Measurements from ENCODE around the gene PNPT1. TPM values are rescaled to one million over a fixed set of nuclear protein-coding genes. Genes with fewer than 3 reads are reported as not detected.

The PNPT1 gene
- total and polyA plus RNA-seq, 12 donors: 10.1 to 29.1 (median 24.0) TPM

DNA sequence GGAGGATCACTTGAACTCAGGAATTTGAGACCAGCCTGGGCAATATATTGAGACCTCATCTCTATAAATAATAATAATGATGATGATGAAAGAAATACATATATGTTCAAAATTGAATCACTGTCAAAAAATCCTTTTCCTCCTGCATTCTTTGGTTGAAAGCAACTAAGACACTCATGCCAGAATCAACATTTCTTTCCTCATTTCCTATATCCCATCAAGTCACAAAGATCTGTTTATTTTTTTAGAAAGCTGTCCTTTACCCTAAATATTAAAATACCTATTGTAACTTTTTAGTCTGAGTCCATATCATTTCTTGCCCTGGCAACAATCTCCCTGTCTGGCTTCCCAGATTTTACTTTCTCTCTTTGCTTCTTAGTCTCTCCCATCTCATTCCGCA lies 44.4 kb downstream of the PNPT1 start:
- Histone ChIP-seq H3K9me3 (no peaks in the 10 kb centered on the region), H3K27ac (no peak overlapping the region), H3K27me3 (no peaks in the 10 kb centered on the region), H3K36me3 (peaks cover 0 to 83% (median 21%) of the 10 kb centered on the region in 9 donors), H3K4me1 (no peaks in the 10 kb centered on the region), H3K4me3 (no peak overlapping the region)
- DNase-seq (no peak), ATAC-seq (no peak)
- TF ChIP-seq CTCF (IDR thresholded peaks at IDR 0.05): no peak
- intact Hi-C loops (cut with DNase I): no loop called here
- 97 to 98% methylated on average over 1 of the region's 1 CpG for WGBS, 2 donors

GRCh38 chr2:55636831-55637230 lies 56.8 kb downstream of the PNPT1 start:
- H3K27ac ChIP-seq: no peak overlapping the region
- H3K4me1 ChIP-seq: no peaks in the 10 kb centered on the region
- DNase-seq (no peak), ATAC-seq (no peak)
- no peak overlapping the region for H3K4me3 ChIP-seq
- H3K9me3 ChIP-seq: no peaks in the 10 kb centered on the region
- no peak for TF ChIP-seq CTCF (IDR thresholded peaks at IDR 0.05)
- intact Hi-C loops (cut with DNase I): no loop called here
- no peaks in the 10 kb centered on the region for H3K27me3 ChIP-seq
- WGBS, 2 donors: 95 to 96% methylated on average over 3 of the region's 3 CpGs
- peaks cover 0 to 99% (median 28%) of the 10 kb centered on the region in 9 donors for H3K36me3 ChIP-seq

- intact Hi-C loops (cut with DNase I): no loop called here
- Histone ChIP-seq H3K36me3 (peaks cover 0 to 41% (median 5%) of the 10 kb centered on the region in 9 donors), H3K4me3 (no peak overlapping the region), H3K27me3 (no peaks in the 10 kb centered on the region), H3K27ac (no peak overlapping the region), H3K4me1 (peaks cover 0 to 14% (median 0%) of the 10 kb centered on the region in 9 donors), H3K9me3 (no peaks in the 10 kb centered on the region)
- DNase-seq: no peak
- ATAC-seq: no peak
- no peak for TF ChIP-seq CTCF (IDR thresholded peaks at IDR 0.05)
- WGBS, 2 donors: 76 to 86% methylated on average over 2 of the region's 2 CpGs
Observed at GRCh38 chr2:55628931-55629330, 64.7 kb downstream of the PNPT1 start.

DNA sequence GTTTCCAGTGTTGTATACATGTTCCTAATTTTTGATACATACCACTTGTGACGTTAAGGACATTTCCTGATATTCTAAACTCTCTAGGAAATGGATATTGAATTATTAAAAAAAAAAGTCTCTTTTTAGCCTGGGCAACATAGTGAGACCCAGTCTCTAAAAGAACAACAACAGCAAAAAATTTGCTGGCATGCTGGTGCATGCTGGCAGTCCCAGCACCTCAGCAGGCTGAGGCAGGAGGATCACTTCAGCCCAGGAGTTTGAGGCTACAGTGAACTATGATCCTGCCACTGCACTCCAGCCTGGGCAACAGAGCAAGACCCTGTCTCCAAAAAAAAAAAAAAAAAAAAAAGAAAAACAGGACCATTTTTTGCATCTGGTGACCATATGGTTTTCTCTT lies 65.7 kb downstream of the PNPT1 start:
- Histone ChIP-seq H3K4me3 (no peak overlapping the region), H3K27me3 (no peaks in the 10 kb centered on the region), H3K36me3 (peaks cover 0 to 41% (median 0%) of the 10 kb centered on the region in 9 donors), H3K9me3 (no peaks in the 10 kb centered on the region), H3K4me1 (peaks cover 0 to 16% (median 5%) of the 10 kb centered on the region in 9 donors), H3K27ac (no peak overlapping the region)
- WGBS, 2 donors: 91 to 94% methylated on average over 1 of the region's 1 CpG
- no peak for TF ChIP-seq CTCF (IDR thresholded peaks at IDR 0.05)
- no peak for ATAC-seq
- intact Hi-C loops (cut with DNase I): no loop called here
- DNase-seq: no peak

All from heart right ventricle (tissue), 16 donors.